ENCODE results near the gene CAMKMT.

- TF ChIP-seq CTCF (IDR thresholded peaks at IDR 0.05) (no peak), EZH2 (IDR thresholded peaks at IDR 0.05; ENCODE audit: borderline replicate concordance, insufficient read depth, low read depth, low read length, poor library complexity, severe bottlenecking) (no peak)
Observed at GRCh38 chr2:44671276-44671675, 309.5 kb downstream of the CAMKMT start.

Measured in B cell (primary cell).